ENCODE data around the gene AHNAK.

- no peak for TF ChIP-seq EP300 (IDR thresholded peaks at IDR 0.05; ENCODE audit: borderline replicate concordance)
- TF ChIP-seq TEAD4 (IDR thresholded peaks at IDR 0.05): no peak
- no peak for TF ChIP-seq TCF12 (IDR thresholded peaks at IDR 0.05; ENCODE audit: low read depth)
These were observed 5.6 kb downstream of the AHNAK start for GRCh38 chr11:62540804-62541701.

Measured in Ishikawa (cell line).